IPS-18a (cell line): ENCODE measurements around the gene CATSPERZ.

ENCODE experiments used
- H3K27ac ChIP-seq: one replicate; pipeline ENCODE4 v1.5.1; 2013; ENCODE audit warnings: low read length
- H3K27me3 ChIP-seq: one replicate; pipeline ENCODE4 v1.6.1; 2013; ENCODE audit warnings: mild to moderate bottlenecking, low read length; ENCODE audit not compliant: control insufficient read depth, insufficient read depth
- H3K36me3 ChIP-seq: one replicate; pipeline ENCODE4 v1.6.1; 2013; ENCODE audit warnings: low read depth, low read length; ENCODE audit not compliant: control insufficient read depth
- H3K4me1 ChIP-seq: one replicate; pipeline ENCODE4 v1.6.1; 2013; ENCODE audit warnings: low read depth, low read length; ENCODE audit not compliant: control insufficient read depth
- H3K4me3 ChIP-seq: one replicate; pipeline ENCODE4 v1.5.1; 2013; ENCODE audit warnings: low read length
- H3K9ac ChIP-seq: one replicate; pipeline ENCODE4 v1.6.1; 2013; ENCODE audit warnings: mild to moderate bottlenecking, low read length, moderate library complexity
- H3K9me3 ChIP-seq: one replicate; pipeline ENCODE4 v1.6.1; 2013; ENCODE audit warnings: low read depth, low read length; ENCODE audit not compliant: control insufficient read depth

The CATSPERZ gene

DNA sequence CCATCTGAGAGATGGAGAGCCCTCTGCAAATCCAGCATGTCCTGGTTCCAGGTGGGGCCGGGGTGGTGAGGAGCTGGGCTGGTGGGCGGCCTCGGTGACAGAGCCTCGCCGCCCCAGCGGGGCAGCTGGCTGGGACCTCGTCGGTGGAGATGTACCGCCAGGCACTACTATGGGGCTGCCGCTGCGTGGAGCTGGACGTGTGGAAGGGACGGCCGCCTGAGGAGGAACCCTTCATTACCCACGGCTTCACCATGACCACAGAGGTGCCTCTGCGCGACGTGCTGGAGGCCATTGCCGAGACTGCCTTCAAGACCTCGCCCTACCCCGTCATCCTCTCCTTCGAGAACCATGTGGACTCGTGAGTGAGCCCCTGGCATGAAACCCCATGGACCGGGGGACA, 41.8 kb upstream of the CATSPERZ start:
- Histone ChIP-seq H3K4me1 (peaks cover 2% of the 10 kb centered on the region), H3K36me3 (peaks cover 64% of the 10 kb centered on the region), H3K4me3 (no peak overlapping the region), H3K9me3 (no peaks in the 10 kb centered on the region), H3K9ac (no peak overlapping the region), H3K27me3 (no peaks in the 10 kb centered on the region), H3K27ac (no peak overlapping the region)

DNA sequence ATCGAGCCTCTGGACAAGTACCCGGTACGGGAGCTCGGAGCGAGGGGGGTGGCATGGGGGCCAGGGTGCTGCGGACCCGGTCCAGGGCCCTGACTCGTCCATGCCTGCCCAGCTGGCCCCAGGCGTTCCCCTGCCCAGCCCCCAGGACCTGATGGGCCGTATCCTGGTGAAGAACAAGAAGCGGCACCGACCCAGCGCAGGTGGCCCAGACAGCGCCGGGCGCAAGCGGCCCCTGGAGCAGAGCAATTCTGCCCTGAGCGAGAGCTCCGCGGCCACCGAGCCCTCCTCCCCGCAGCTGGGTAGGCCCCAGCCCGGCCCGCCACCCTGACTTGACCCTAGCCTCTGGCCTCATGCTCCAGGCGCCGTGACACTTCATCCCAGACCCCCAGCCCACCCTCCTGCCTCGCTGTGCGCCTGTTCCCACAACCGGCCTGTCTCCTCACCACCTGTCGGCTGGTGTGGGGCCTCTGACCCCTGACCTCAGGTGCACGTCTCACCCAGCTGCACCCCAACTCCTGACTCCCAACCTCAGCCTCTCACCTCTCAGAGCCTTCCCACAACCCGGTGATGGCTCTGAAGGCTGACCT, 41.1 kb upstream of the CATSPERZ start:
- peaks cover 2% of the 10 kb centered on the region for H3K4me1 ChIP-seq
- no peak overlapping the region for H3K27ac ChIP-seq
- H3K9ac ChIP-seq: no peak overlapping the region
- H3K36me3 ChIP-seq: peaks cover 64% of the 10 kb centered on the region
- H3K27me3 ChIP-seq: no peaks in the 10 kb centered on the region
- no peaks in the 10 kb centered on the region for H3K9me3 ChIP-seq
- H3K4me3 ChIP-seq: no peak overlapping the region

DNA sequence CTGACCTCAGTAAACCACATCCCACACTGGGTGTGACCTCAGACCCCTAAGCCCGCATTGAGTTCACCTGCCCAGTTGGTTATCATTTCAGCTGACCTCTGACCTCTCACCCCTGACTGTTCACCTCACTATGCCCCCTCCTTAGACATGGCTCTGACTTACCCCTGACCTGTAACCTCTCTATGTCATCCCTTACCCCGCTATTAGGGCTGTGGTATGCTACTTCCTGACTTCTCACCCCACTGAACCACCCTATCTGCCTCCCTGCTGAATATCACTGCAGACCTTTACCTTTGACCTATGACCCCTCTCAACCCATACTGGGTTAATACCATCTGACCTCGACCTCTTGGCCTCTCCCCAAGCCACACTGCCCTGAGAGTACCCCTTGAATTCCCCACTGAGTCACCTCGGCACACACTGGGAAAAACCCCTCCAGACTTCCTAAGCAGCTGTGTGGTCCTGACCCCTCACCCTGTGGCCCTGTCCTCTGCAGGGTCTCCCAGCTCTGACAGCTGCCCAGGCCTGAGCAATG, 40.6 kb upstream of the CATSPERZ start:
- Histone ChIP-seq H3K9ac (no peak overlapping the region), H3K27me3 (no peaks in the 10 kb centered on the region), H3K4me1 (peaks cover 2% of the 10 kb centered on the region), H3K27ac (no peak overlapping the region), H3K4me3 (no peak overlapping the region), H3K36me3 (peaks cover 64% of the 10 kb centered on the region), H3K9me3 (no peaks in the 10 kb centered on the region)

DNA sequence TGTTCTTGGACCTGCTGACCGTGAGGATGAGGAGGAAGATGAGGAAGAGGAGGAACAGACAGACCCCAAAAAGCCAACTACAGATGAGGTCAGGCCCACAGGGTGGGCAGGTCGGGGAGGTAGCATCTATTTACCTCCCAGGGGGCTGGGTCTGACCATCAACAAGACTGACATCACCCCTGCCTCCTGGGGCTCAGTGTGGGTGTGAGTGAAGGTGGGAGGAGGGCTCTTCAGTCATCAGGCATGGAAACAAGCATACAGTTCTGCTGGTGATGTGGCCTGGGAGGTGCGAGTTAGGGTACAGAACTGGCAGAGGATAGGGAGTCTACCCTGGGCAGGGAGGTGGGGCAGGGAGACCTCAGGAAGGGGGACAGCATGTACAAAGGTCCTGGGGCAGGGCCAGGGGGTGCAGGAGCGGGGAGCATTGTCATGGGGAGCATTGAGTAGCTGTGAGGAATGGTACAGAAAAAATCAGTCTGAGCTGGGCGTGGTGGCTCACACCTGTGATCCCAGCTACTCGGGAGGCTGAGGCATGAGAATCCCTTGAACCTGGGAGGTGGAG, 39.9 kb upstream of the CATSPERZ start:
- H3K4me1 ChIP-seq: peaks cover 2% of the 10 kb centered on the region
- no peak overlapping the region for H3K27ac ChIP-seq
- no peak overlapping the region for H3K4me3 ChIP-seq
- H3K27me3 ChIP-seq: no peaks in the 10 kb centered on the region
- H3K9me3 ChIP-seq: no peaks in the 10 kb centered on the region
- H3K9ac ChIP-seq: no peak overlapping the region
- H3K36me3 ChIP-seq: peaks cover 60% of the 10 kb centered on the region

DNA sequence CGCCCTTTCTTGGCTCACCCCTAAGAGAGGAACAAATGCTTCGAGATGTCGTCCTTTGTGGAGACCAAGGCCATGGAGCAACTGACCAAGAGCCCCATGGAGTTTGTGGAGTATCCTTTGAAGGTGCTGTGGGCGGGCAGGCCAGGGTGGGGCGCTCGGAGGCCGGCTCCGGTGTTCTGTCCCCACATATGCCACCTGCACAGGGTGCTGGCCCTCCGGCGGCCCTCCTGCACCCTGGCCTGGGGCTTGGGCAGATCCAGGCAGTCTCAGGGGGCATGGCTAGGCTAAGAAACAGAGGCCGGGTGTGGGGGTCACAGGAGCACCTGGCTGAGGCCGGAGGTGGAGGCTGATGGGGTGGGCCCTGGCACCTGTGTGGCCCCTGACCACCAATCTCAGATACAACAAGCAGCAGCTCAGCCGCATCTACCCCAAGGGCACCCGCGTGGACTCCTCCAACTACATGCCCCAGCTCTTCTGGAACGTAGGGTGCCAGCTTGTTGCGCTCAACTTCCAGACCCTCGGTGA, 38.5 kb upstream of the CATSPERZ start:
- Histone ChIP-seq H3K4me1 (peaks cover 2% of the 10 kb centered on the region), H3K36me3 (peaks cover 58% of the 10 kb centered on the region), H3K27me3 (no peaks in the 10 kb centered on the region), H3K9me3 (no peaks in the 10 kb centered on the region), H3K9ac (no peak overlapping the region), H3K4me3 (no peak overlapping the region), H3K27ac (no peak overlapping the region)

DNA sequence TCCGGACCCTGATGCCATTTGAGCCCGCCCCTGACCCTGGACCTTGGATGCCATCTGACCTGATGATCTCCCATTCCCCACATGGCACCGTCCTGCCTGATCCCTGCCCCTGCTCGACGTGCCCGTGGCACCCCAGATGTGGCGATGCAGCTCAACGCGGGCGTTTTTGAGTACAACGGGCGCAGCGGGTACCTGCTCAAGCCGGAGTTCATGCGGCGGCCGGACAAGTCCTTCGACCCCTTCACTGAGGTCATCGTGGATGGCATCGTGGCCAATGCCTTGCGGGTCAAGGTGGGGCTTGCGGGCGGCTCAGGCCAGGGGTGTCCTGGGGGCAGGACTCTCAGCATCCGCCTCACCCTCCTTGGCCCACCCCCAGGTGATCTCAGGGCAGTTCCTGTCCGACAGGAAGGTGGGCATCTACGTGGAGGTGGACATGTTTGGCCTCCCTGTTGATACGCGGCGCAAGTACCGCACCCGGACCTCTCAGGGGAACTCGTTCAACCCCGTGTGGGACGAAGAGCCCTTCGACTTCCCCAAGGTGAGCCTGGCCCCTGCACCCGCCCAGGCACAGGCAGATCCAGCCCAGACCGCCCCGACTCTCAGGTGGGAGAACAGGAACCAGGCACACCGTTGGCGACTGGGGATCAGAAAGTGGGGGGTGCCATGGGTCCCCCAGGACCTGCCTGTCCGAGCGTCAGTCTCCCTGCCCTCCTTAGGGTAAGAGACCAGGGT, 37.7 kb upstream of the CATSPERZ start:
- Histone ChIP-seq H3K36me3 (peaks cover 58% of the 10 kb centered on the region), H3K4me3 (no peak overlapping the region), H3K27me3 (no peaks in the 10 kb centered on the region), H3K27ac (no peak overlapping the region), H3K9me3 (no peaks in the 10 kb centered on the region), H3K4me1 (peaks cover 2% of the 10 kb centered on the region), H3K9ac (no peak overlapping the region)

DNA sequence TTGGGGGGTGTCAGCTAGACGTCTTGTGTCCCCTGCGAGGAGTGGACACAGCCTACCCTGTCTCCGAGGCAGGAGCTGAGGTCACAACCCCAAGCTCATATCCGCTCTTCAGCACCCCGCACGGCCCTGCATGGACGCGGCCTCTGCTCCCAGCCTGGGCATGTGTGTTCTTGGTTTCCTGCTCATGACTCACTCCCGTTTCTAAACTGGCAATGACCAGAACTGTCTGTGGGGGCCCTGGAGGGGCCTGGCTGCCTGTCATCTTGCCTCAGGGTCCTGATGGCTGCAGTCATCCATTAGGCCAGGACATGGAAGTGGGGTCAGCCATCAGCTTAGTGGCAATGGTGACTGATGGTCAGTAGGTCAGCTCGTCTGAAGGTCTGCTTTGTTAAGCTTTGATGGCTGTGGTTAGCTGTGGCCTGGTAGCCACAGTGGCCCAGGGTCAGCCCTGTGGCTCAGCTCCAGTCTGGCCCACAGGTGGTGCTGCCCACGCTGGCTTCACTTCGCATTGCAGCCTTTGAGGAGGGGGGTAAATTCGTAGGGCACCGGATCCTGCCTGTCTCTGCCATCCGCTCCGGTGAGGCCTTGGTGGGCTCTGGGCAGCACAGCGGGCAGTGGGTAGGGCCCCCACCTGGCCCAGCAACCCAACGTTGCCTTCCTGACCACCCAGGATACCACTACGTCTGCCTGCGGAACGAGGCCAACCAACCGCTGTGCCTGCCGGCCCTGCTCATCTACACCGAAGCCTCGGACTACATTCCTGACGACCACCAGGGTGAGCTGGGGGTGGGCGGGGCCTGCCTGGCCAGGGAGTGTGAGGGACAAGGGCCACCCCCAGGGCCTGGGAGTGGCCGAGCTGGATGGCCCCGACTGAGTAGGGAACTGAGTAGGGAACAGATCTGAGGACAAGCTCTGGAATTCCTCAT, 36.9 kb upstream of the CATSPERZ start:
- H3K4me1 ChIP-seq: peaks cover 2% of the 10 kb centered on the region
- no peaks in the 10 kb centered on the region for H3K9me3 ChIP-seq
- no peak overlapping the region for H3K4me3 ChIP-seq
- no peak overlapping the region for H3K9ac ChIP-seq
- no peak overlapping the region for H3K27ac ChIP-seq
- peaks cover 54% of the 10 kb centered on the region for H3K36me3 ChIP-seq
- H3K27me3 ChIP-seq: no peaks in the 10 kb centered on the region

DNA sequence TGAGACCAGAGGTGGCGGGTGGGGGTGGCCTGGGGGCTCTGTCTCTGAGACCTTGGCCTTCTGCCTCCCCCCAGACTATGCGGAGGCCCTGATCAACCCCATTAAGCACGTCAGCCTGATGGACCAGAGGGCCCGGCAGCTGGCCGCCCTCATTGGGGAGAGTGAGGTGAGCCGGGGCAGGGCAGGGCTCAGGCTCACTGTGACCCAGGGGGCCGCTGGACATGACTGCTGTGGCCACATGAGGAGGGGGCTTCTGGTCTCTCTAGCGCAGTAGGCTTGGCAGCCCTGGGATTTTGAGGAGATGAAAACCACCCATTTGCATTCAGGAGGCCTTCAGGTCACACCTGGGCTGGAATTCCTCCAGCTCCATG, 36.2 kb upstream of the CATSPERZ start:
- H3K9ac ChIP-seq: no peak overlapping the region
- peaks cover 49% of the 10 kb centered on the region for H3K36me3 ChIP-seq
- H3K4me3 ChIP-seq: no peak overlapping the region
- no peak overlapping the region for H3K27ac ChIP-seq
- no peaks in the 10 kb centered on the region for H3K27me3 ChIP-seq
- H3K9me3 ChIP-seq: no peaks in the 10 kb centered on the region
- peaks cover 8% of the 10 kb centered on the region for H3K4me1 ChIP-seq

DNA sequence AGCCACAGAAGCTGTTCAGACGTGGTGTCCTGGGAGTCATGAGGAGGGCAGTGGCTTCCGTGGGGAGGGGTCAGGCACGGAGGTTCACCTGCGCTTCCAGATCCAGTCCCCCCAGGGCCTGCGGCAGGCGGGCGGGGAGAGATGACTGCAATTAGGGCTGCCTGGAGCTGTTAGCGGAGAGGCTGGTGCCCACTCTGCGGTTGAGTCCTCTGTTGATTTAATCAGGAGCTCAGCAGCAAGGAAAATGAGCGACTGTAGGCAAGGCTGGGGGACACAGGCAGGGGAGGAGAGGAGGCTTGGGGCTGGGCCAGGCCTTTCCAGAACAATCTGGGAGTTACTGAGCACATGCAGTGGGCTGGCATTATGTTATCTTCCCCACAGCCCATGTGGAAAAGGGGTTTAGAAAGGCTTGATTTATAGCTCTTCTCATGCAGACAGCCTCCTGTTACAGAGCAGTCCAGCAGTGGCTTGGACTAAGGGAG, 35.7 kb upstream of the CATSPERZ start:
- Histone ChIP-seq H3K36me3 (peaks cover 46% of the 10 kb centered on the region), H3K27ac (no peak overlapping the region)

DNA sequence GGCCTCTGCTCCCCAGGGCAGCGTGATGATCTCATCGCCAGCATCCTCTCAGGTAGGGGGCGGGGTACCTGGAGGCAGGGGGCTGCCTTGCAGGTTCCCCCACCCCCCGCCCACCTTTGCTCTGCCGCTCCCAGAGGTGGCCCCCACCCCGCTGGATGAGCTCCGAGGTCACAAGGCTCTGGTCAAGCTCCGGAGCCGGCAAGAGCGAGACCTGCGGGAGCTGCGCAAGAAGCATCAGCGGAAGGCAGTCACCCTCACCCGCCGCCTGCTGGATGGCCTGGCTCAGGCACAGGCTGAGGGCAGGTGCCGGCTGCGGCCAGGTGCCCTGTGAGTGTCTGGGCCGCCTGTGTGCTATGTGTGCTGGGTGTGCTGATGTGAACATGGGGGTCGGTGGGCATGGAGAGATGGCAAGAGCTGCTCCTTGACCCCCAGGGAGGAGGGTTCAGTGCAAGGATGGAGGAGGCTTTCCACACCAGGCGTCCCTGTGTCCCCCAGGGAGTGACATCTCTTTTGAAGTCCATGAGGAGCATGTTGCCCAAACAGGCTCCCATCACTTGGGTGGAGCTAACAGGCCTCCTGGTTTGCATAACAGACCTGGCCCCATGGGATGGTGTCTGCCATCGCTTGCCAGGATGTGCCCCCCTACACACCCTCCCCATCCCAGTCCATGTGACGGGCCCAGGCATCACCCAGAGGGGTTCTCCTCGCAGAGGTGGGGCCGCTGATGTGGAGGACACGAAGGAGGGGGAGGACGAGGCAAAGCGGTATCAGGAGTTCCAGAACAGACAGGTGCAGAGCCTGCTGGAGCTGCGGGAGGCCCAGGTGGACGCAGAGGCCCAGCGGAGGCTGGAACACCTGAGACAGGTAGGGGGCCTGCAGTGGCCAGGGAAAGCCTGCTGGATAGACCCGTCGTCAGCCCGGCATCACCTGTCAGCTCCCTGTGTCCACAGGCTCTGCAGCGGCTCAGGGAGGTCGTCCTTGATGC, 34.7 kb upstream of the CATSPERZ start:
- H3K27ac ChIP-seq: no peak overlapping the region

More for the DNA sequence above, 35.7 kb upstream of the CATSPERZ start:
- H3K4me3 ChIP-seq: no peak overlapping the region
- no peaks in the 10 kb centered on the region for H3K9me3 ChIP-seq
- H3K27me3 ChIP-seq: no peaks in the 10 kb centered on the region
- H3K4me1 ChIP-seq: peaks cover 8% of the 10 kb centered on the region
- no peak overlapping the region for H3K9ac ChIP-seq

More for the DNA sequence above, 34.7 kb upstream of the CATSPERZ start:
- no peak overlapping the region for H3K9ac ChIP-seq
- peaks cover 37% of the 10 kb centered on the region for H3K36me3 ChIP-seq
- no peaks in the 10 kb centered on the region for H3K9me3 ChIP-seq
- no peak overlapping the region for H3K4me3 ChIP-seq
- H3K27me3 ChIP-seq: no peaks in the 10 kb centered on the region
- peaks cover 8% of the 10 kb centered on the region for H3K4me1 ChIP-seq
